ENCODE data around the gene ATRNL1. TPM values are rescaled to one million over a fixed set of nuclear protein-coding genes. Genes with fewer than 3 reads are reported as not detected.

ATRNL1 gene
- total RNA-seq, 2 donors from 2014 or later: not detected

GRCh38 chr10:115657161-115657860, 564.1 kb downstream of the ATRNL1 start:
- Mint-ChIP-seq H3K4me1 (no peaks in the 10 kb centered on the region), H3K36me3 (ENCODE audit: low read depth) (no peaks in the 10 kb centered on the region), H3K27me3 (no peaks in the 10 kb centered on the region), H3K4me3 (no peak overlapping the region), H3K27ac (no peak overlapping the region)
- H3K9me3 ChIP-seq (ENCODE audit: control insufficient read depth, low read length, poor library complexity, severe bottlenecking): no peaks in the 10 kb centered on the region
- ATAC-seq (no peak), DNase-seq (no peak)

DNA sequence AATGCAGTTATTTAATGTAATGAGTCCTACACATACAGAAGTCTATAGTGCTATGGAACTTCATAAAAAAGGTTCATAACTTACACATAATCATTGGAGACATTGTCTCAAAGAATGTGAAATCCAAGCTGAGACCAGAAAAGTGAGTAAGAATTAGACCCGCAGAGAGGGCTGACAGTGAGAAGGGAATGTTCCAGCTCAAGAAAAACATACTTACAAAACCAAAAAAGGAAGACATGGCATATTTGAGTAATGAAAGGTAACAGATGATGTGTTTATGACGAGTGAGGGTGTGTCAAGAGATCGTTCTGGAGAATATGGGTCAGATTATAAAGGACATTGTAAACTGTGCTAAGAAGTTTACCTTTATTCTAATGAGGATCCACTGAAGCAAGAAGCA, 566.5 kb downstream of the ATRNL1 start:
- no peak overlapping the region for H3K27ac Mint-ChIP-seq
- H3K9me3 ChIP-seq (ENCODE audit: control insufficient read depth, low read length, poor library complexity, severe bottlenecking): no peaks in the 10 kb centered on the region
- no peak overlapping the region for H3K4me3 Mint-ChIP-seq
- ATAC-seq (no peak), DNase-seq (no peak)
- no peaks in the 10 kb centered on the region for H3K36me3 Mint-ChIP-seq (ENCODE audit: low read depth)
- H3K27me3 Mint-ChIP-seq: no peaks in the 10 kb centered on the region
- no peaks in the 10 kb centered on the region for H3K4me1 Mint-ChIP-seq

DNA sequence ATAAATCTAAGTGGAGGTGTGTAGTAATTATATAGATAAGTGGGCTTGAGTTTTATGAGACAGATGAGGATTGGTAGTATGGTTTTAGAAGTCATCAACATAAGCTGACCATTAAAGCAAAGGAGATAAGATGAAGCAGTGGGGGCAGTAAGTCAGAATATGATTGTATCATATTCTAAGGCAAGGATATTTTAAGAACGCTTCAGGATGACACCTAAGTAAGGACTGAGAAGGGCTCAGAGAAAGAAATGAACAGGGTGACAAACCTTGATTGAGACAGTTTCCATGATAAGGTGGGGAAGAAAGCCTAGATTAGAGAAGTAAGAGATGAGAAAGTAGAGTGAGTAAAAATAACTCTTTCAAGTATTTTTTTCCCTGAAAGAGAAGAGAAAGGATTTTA, 567.2 kb downstream of the ATRNL1 start:
- DNase-seq (no peak), ATAC-seq (no peak)
- Mint-ChIP-seq H3K4me1 (no peaks in the 10 kb centered on the region), H3K4me3 (no peak overlapping the region), H3K27ac (no peak overlapping the region), H3K36me3 (ENCODE audit: low read depth) (no peaks in the 10 kb centered on the region), H3K27me3 (no peaks in the 10 kb centered on the region)
- no peaks in the 10 kb centered on the region for H3K9me3 ChIP-seq (ENCODE audit: control insufficient read depth, low read length, poor library complexity, severe bottlenecking)

DNA sequence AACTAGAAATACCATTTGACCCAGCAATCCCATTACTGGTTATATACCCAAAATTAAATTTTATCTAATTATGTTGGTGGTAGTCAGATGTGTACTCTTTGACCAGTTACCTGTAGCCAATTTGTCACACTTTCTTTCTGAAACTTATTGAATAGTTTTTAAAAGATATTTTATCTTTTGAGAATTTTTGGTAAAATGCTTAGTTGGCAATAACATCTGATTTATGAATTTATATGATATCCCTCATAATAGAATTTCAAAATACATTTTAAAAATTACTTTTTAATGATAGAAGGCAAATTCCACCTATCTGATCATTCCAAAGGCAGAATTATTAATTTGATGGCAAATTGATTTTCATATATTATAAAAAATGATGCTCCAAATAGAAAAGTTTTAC, 569.3 kb downstream of the ATRNL1 start:
- no peak overlapping the region for H3K4me3 Mint-ChIP-seq
- no peaks in the 10 kb centered on the region for H3K4me1 Mint-ChIP-seq
- ATAC-seq (no peak), DNase-seq (no peak)
- no peaks in the 10 kb centered on the region for H3K9me3 ChIP-seq (ENCODE audit: control insufficient read depth, low read length, poor library complexity, severe bottlenecking)
- H3K36me3 Mint-ChIP-seq (ENCODE audit: low read depth): no peaks in the 10 kb centered on the region
- H3K27ac Mint-ChIP-seq: no peak overlapping the region
- no peaks in the 10 kb centered on the region for H3K27me3 Mint-ChIP-seq

DNA sequence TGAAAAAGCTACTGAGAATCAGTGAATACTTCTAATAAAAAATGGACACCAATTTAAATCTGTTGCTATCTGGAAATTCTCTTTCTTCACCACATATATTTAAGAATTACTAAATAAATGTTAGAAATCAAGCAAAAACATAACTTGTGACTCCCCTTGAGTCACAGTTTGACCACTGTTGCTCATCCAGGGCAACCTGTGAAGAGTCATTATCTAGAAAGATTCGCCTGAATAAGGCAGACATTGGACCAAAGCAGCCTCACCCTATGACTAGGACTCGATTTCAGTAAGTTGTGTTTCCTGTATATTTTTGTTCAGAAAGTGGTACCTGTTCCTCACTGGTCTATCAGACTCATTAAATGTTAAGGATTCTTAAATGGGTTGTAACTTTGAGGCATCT, 572.4 kb downstream of the ATRNL1 start:
- no peak for DNase-seq
- H3K27ac Mint-ChIP-seq: no peak overlapping the region
- no peak overlapping the region for H3K4me3 Mint-ChIP-seq
- H3K9me3 ChIP-seq (ENCODE audit: control insufficient read depth, low read length, poor library complexity, severe bottlenecking): no peaks in the 10 kb centered on the region
- ATAC-seq: no peak
- H3K4me1 Mint-ChIP-seq: no peaks in the 10 kb centered on the region
- H3K36me3 Mint-ChIP-seq (ENCODE audit: low read depth): no peaks in the 10 kb centered on the region
- H3K27me3 Mint-ChIP-seq: no peaks in the 10 kb centered on the region

DNA sequence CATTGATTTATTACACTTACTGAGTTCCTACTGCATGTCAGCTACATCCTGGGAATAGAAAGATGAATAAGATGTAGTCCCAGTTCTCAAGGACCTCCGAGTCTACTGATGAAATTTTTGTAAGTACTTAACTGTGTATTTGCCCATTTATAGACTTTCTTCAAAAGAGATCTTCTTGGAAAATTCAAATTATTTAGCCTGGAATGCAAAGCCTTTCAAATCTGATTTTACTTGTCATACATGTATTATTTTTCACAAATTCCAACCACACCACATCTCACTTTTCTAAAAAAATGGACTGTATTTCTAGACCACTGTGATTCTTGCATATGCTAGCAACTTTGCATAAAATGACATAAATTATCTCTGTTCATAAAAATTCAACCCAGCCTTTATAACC, 581.3 kb downstream of the ATRNL1 start:
- H3K9me3 ChIP-seq (ENCODE audit: control insufficient read depth, low read length, poor library complexity, severe bottlenecking): no peaks in the 10 kb centered on the region
- H3K36me3 Mint-ChIP-seq (ENCODE audit: low read depth): no peaks in the 10 kb centered on the region
- no peak for DNase-seq
- no peaks in the 10 kb centered on the region for H3K4me1 Mint-ChIP-seq
- no peaks in the 10 kb centered on the region for H3K27me3 Mint-ChIP-seq
- H3K4me3 Mint-ChIP-seq: no peak overlapping the region
- no peak overlapping the region for H3K27ac Mint-ChIP-seq
- ATAC-seq: no peak

GRCh38 chr10:115696747-115697146, 603.6 kb downstream of the ATRNL1 start:
- Mint-ChIP-seq H3K4me1 (no peaks in the 10 kb centered on the region), H3K27me3 (no peaks in the 10 kb centered on the region), H3K27ac (no peak overlapping the region), H3K36me3 (ENCODE audit: low read depth) (no peaks in the 10 kb centered on the region), H3K4me3 (no peak overlapping the region)
- DNase-seq (no peak), ATAC-seq (no peak)
- no peaks in the 10 kb centered on the region for H3K9me3 ChIP-seq (ENCODE audit: control insufficient read depth, low read length, poor library complexity, severe bottlenecking)

- H3K9me3 ChIP-seq (ENCODE audit: control insufficient read depth, low read length, poor library complexity, severe bottlenecking): no peaks in the 10 kb centered on the region
- no peak for DNase-seq
- Mint-ChIP-seq H3K27ac (no peak overlapping the region), H3K36me3 (ENCODE audit: low read depth) (no peaks in the 10 kb centered on the region), H3K4me3 (no peak overlapping the region), H3K27me3 (no peaks in the 10 kb centered on the region), H3K4me1 (no peaks in the 10 kb centered on the region)
- ATAC-seq: no peak
These were observed 612.9 kb downstream of the ATRNL1 start for GRCh38 chr10:115706026-115706425.

- no peaks in the 10 kb centered on the region for H3K9me3 ChIP-seq (ENCODE audit: control insufficient read depth, low read length, poor library complexity, severe bottlenecking)
- ATAC-seq (no peak), DNase-seq (no peak)
- Mint-ChIP-seq H3K27ac (no peak overlapping the region), H3K27me3 (no peaks in the 10 kb centered on the region), H3K4me3 (no peak overlapping the region), H3K36me3 (ENCODE audit: low read depth) (no peaks in the 10 kb centered on the region), H3K4me1 (no peaks in the 10 kb centered on the region)
These were observed 613.4 kb downstream of the ATRNL1 start for GRCh38 chr10:115706488-115707076.

GRCh38 chr10:115710136-115710535, 617.0 kb downstream of the ATRNL1 start:
- Mint-ChIP-seq H3K4me3 (no peak overlapping the region), H3K36me3 (ENCODE audit: low read depth) (no peaks in the 10 kb centered on the region), H3K4me1 (no peaks in the 10 kb centered on the region), H3K27me3 (no peaks in the 10 kb centered on the region), H3K27ac (no peak overlapping the region)
- no peak for ATAC-seq
- no peak for DNase-seq
- no peaks in the 10 kb centered on the region for H3K9me3 ChIP-seq (ENCODE audit: control insufficient read depth, low read length, poor library complexity, severe bottlenecking)

- no peaks in the 10 kb centered on the region for H3K27me3 Mint-ChIP-seq
- no peaks in the 10 kb centered on the region for H3K4me1 Mint-ChIP-seq
- DNase-seq (no peak), ATAC-seq (no peak)
- no peak overlapping the region for H3K4me3 Mint-ChIP-seq
- H3K27ac Mint-ChIP-seq: no peak overlapping the region
- H3K9me3 ChIP-seq (ENCODE audit: control insufficient read depth, low read length, poor library complexity, severe bottlenecking): no peaks in the 10 kb centered on the region
- no peaks in the 10 kb centered on the region for H3K36me3 Mint-ChIP-seq (ENCODE audit: low read depth)
These were observed 618.1 kb downstream of the ATRNL1 start for GRCh38 chr10:115711306-115711705.

- Mint-ChIP-seq H3K4me3 (no peak overlapping the region), H3K27me3 (no peaks in the 10 kb centered on the region), H3K36me3 (ENCODE audit: low read depth) (no peaks in the 10 kb centered on the region), H3K4me1 (no peaks in the 10 kb centered on the region), H3K27ac (no peak overlapping the region)
- no peak for ATAC-seq
- no peak for DNase-seq
- no peaks in the 10 kb centered on the region for H3K9me3 ChIP-seq (ENCODE audit: control insufficient read depth, low read length, poor library complexity, severe bottlenecking)
These were observed 627.0 kb downstream of the ATRNL1 start for GRCh38 chr10:115720121-115720520.

DNA sequence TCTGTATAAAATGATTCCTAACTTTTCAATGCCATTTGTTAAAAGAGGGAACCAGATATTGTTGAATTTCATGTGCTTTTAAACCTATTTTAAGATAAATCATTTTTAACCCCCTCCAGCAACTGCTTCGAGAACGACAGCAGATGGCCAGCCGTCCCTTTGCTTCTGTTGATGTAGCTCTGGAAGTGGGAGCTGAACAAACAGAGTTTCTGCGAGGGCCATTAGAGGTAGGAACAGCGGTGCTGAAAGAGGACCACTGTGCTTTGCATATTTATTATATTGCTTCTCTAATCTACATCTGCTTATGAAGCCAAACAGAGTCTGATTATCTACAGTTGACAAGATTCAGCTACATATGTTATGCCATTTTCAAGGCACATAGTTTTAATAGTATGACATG, 634.0 kb downstream of the ATRNL1 start:
- Mint-ChIP-seq H3K4me3 (no peak overlapping the region), H3K36me3 (ENCODE audit: low read depth) (no peaks in the 10 kb centered on the region), H3K27me3 (no peaks in the 10 kb centered on the region), H3K27ac (no peak overlapping the region), H3K4me1 (no peaks in the 10 kb centered on the region)
- ATAC-seq (no peak), DNase-seq (no peak)
- no peaks in the 10 kb centered on the region for H3K9me3 ChIP-seq (ENCODE audit: control insufficient read depth, low read length, poor library complexity, severe bottlenecking)

GRCh38 chr10:115744089-115744488, 650.9 kb downstream of the ATRNL1 start:
- DNase-seq: no peak
- no peaks in the 10 kb centered on the region for H3K9me3 ChIP-seq (ENCODE audit: control insufficient read depth, low read length, poor library complexity, severe bottlenecking)
- ATAC-seq: no peak
- no peak overlapping the region for H3K4me3 Mint-ChIP-seq
- no peak overlapping the region for H3K27ac Mint-ChIP-seq
- H3K27me3 Mint-ChIP-seq: no peaks in the 10 kb centered on the region
- H3K36me3 Mint-ChIP-seq (ENCODE audit: low read depth): no peaks in the 10 kb centered on the region
- H3K4me1 Mint-ChIP-seq: no peaks in the 10 kb centered on the region

Data from T-helper 17 cell (primary cell).